Astrocyte (in vitro differentiated cells and primary cell): ENCODE results near the gene NCF4. TPM values are rescaled to one million over a fixed set of nuclear protein-coding genes. Genes with fewer than 3 reads are reported as not detected.

Source experiments
- DNase-seq: peaks from one replicate; pipeline ENCODE4 v3.0.0-alpha.2; 2010; ENCODE audit warnings: low read depth
- FAIRE-seq: peaks from 2 replicates; lab custom pipeline; 2011; peaks lifted over from hg19 to GRCh38; lab: Jason Lieb, UNC
- H2AFZ ChIP-seq: 2 replicates; pipeline ENCODE4 v1.6.0; 2012; ENCODE audit warnings: low read depth, low read length, inconsistent platforms
- H3K27ac ChIP-seq: 2 replicates; pipeline ENCODE4 v1.5.1; 2011; ENCODE audit warnings: low read depth, low read length, inconsistent platforms
- H3K27me3 ChIP-seq: 2 replicates; pipeline ENCODE4 v1.6.0; 2011; ENCODE audit warnings: low read length, inconsistent platforms; ENCODE audit not compliant: insufficient read depth
- H3K36me3 ChIP-seq: 2 replicates; pipeline ENCODE4 v1.5.1; 2011; ENCODE audit warnings: low read length, inconsistent platforms; ENCODE audit not compliant: insufficient read depth
- H3K4me1 ChIP-seq: 2 replicates; pipeline ENCODE4 v1.5.1; 2011; ENCODE audit warnings: low read length, inconsistent platforms; ENCODE audit not compliant: insufficient read depth
- H3K4me2 ChIP-seq: 2 replicates; pipeline ENCODE4 v1.6.0; 2012; ENCODE audit warnings: low read length, inconsistent platforms
- H3K4me3 ChIP-seq: 2 replicates; pipeline ENCODE4 v1.5.1; 2011; ENCODE audit warnings: low read depth, mild to moderate bottlenecking, low read length, inconsistent platforms; ENCODE audit not compliant: insufficient read depth
- H3K79me2 ChIP-seq: 2 replicates; pipeline ENCODE4 v1.6.0; 2012; ENCODE audit warnings: mild to moderate bottlenecking, low read length, inconsistent platforms; ENCODE audit not compliant: insufficient read depth
- H3K9ac ChIP-seq: 2 replicates; pipeline ENCODE4 v1.6.0; 2012; ENCODE audit warnings: mild to moderate bottlenecking, low read length, inconsistent platforms
- H3K9me3 ChIP-seq: 2 replicates; pipeline ENCODE4 v1.5.1; 2012; ENCODE audit warnings: low read depth, mild to moderate bottlenecking, low read length, inconsistent platforms; ENCODE audit not compliant: insufficient read depth
- H4K20me1 ChIP-seq: 2 replicates; pipeline ENCODE4 v1.6.0; 2012; ENCODE audit warnings: low read length, inconsistent platforms; ENCODE audit not compliant: insufficient read depth
- H3K27ac Mint-ChIP-seq: one replicate; pipeline ENCODE4 v1.8.0; 2021; ENCODE audit warnings: mild to moderate bottlenecking, mixed read lengths; ENCODE audit not compliant: unreplicated experiment
- H3K27me3 Mint-ChIP-seq: one replicate; pipeline ENCODE4 v1.8.0; 2021; ENCODE audit warnings: low read depth, mixed read lengths; ENCODE audit not compliant: unreplicated experiment
- H3K36me3 Mint-ChIP-seq: one replicate; pipeline ENCODE4 v1.8.0; 2021; ENCODE audit warnings: low read depth, mixed read lengths; ENCODE audit not compliant: unreplicated experiment
- H3K4me1 Mint-ChIP-seq: one replicate; pipeline ENCODE4 v1.8.0; 2021; ENCODE audit warnings: low read depth, mixed read lengths; ENCODE audit not compliant: unreplicated experiment
- H3K4me3 Mint-ChIP-seq: one replicate; pipeline ENCODE4 v1.8.0; 2021; ENCODE audit warnings: mild to moderate bottlenecking, moderate library complexity, mixed read lengths; ENCODE audit not compliant: unreplicated experiment
- H3K9me3 Mint-ChIP-seq: one replicate; pipeline ENCODE4 v1.8.0; 2021; ENCODE audit warnings: mild to moderate bottlenecking, mixed read lengths; ENCODE audit not compliant: unreplicated experiment
- CTCF ChIP-seq: IDR thresholded peaks from 2 replicates; pipeline ENCODE4 v1.5.1; 2011; ENCODE audit warnings: low read depth, mild to moderate bottlenecking, inconsistent platforms, low read length, moderate library complexity; ENCODE audit not compliant: insufficient read depth
- EZH2 ChIP-seq: IDR thresholded peaks from 2 replicates; pipeline ENCODE4 v1.6.1; 2012; ENCODE audit warnings: mild to moderate bottlenecking, low read length, inconsistent platforms; ENCODE audit not compliant: insufficient read depth
- total RNA-seq: library from RNA; stranded (reverse); gene quantifications from 2 replicates; pipeline ENCODE4 v1.2.1, GENCODE V29; 2021

The NCF4 gene
- total RNA-seq, 1 donor from 2014 or later, result not detected

GRCh38 chr22:36846949-36847348 is 13.9 kb upstream of the NCF4 start:
- TF ChIP-seq CTCF, result no peak
- Mint-ChIP-seq H3K9me3 (no peaks in the 10 kb centered on the region), H3K4me1 (no peaks in the 10 kb centered on the region), H3K4me3 (no peak overlapping the region), H3K27me3 (peaks cover 79% of the 10 kb centered on the region), H3K27ac (no peak overlapping the region), H3K36me3 (no peaks in the 10 kb centered on the region)
- Histone ChIP-seq H3K27ac (no peak overlapping the region), H3K9ac (no peak overlapping the region), H4K20me1 (no peaks in the 10 kb centered on the region), H3K4me3 (no peak overlapping the region), H3K4me1 (no peaks in the 10 kb centered on the region), H3K4me2 (no peak overlapping the region), H3K27me3 (peaks cover 31% of the 10 kb centered on the region), H2AFZ (no peak overlapping the region), H3K9me3 (no peaks in the 10 kb centered on the region), H3K36me3 (no peaks in the 10 kb centered on the region), H3K79me2 (no peaks in the 10 kb centered on the region)
- FAIRE-seq (no peak), DNase-seq (no peak)

- Histone ChIP-seq H3K4me3 (no peak overlapping the region), H4K20me1 (no peaks in the 10 kb centered on the region), H3K4me2 (no peak overlapping the region), H3K9ac (no peak overlapping the region), H3K4me1 (no peaks in the 10 kb centered on the region), H2AFZ (no peak overlapping the region), H3K9me3 (no peaks in the 10 kb centered on the region), H3K27ac (no peak overlapping the region), H3K36me3 (no peaks in the 10 kb centered on the region), H3K27me3 (peaks cover 21% of the 10 kb centered on the region), H3K79me2 (no peaks in the 10 kb centered on the region)
- Mint-ChIP-seq H3K27me3 (peaks cover 55% of the 10 kb centered on the region), H3K27ac (no peak overlapping the region), H3K36me3 (no peaks in the 10 kb centered on the region), H3K4me1 (no peaks in the 10 kb centered on the region), H3K9me3 (peaks cover 1% of the 10 kb centered on the region), H3K4me3 (no peak overlapping the region)
- FAIRE-seq (no peak), DNase-seq (no peak)
- no peak for TF ChIP-seq EZH2
- no peak for TF ChIP-seq CTCF
Measured at GRCh38 chr22:36850056-36850455, 10.8 kb upstream of the NCF4 start.

GRCh38 chr22:36850682-36851081 is 10.1 kb upstream of the NCF4 start:
- H3K27me3 Mint-ChIP-seq, result peaks cover 49% of the 10 kb centered on the region
- Histone ChIP-seq H3K9ac (no peak overlapping the region), H3K27me3 (peaks cover 15% of the 10 kb centered on the region), H3K79me2 (no peaks in the 10 kb centered on the region), H4K20me1 (no peaks in the 10 kb centered on the region), H3K4me2 (no peak overlapping the region), H3K9me3 (no peaks in the 10 kb centered on the region), H3K36me3 (no peaks in the 10 kb centered on the region), H2AFZ (no peak overlapping the region), H3K4me3 (no peak overlapping the region), H3K4me1 (no peaks in the 10 kb centered on the region), H3K27ac (no peak overlapping the region)
- no peak for FAIRE-seq
- no peak for DNase-seq
- no peaks in the 10 kb centered on the region for H3K36me3 Mint-ChIP-seq
- TF ChIP-seq CTCF, result no peak
- no peak for TF ChIP-seq EZH2
- no peak overlapping the region for H3K4me3 Mint-ChIP-seq
- no peaks in the 10 kb centered on the region for H3K4me1 Mint-ChIP-seq
- no peak overlapping the region for H3K27ac Mint-ChIP-seq
- H3K9me3 Mint-ChIP-seq, result peaks cover 1% of the 10 kb centered on the region
